ENCODE results near the gene FNDC7.

Gene FNDC7

DNA sequence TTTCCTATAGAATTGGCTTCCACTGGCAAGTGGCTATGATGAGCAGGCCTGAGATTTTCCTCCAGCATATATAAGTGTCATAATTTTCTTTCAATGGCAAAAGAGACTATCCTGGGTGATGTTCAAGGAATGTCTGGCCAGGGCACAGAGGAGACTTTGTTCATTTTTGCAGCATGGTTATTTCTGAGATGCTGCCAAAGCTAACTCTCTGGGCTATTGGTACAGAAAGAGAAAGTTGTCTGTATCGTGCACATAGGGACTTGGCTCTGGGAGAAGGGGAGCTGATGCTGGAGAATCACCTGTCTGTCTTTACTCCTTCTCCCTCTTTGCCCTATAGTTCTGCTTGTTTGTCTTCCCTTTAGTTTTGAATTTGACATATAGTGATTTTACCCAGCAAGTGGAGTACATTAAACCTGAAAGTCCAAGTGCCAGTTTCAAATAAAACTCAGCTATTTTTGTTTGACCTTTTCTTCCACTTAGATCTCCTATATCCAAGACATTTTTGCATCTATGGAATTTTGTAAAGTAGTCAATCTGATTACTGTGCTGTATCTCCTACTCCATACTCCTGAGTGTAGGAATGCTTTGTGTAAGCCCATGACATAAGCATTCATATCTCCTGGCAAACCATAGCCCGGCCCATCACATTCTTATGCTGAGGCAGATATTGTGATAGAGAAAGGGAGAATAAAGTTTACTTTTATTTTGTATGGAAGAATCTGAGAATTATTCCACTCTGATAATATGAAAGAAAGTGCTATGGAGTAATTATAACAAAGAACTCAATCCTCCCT, 3.9 kb downstream of the FNDC7 start:
- DNase-seq: no peak
- Histone ChIP-seq H3K4me1 (ENCODE audit: control insufficient read depth, insufficient read depth, low read length, poor library complexity, severe bottlenecking) (no peaks in the 10 kb centered on the region), H3K36me3 (ENCODE audit: control insufficient read depth, insufficient read depth, low read length) (no peaks in the 10 kb centered on the region), H3K27ac (ENCODE audit: insufficient read depth, low read length, poor library complexity, severe bottlenecking) (no peak overlapping the region), H3K27me3 (replicated peaks; ENCODE audit: control insufficient read depth, insufficient read depth, low read length, poor library complexity, severe bottlenecking) (no peaks in the 10 kb centered on the region), H3K9me3 (ENCODE audit: control insufficient read depth, low read length) (no peaks in the 10 kb centered on the region), H3K4me3 (ENCODE audit: insufficient read depth, low read depth, low read length, poor library complexity, severe bottlenecking) (no peak overlapping the region)

- H3K9me3 ChIP-seq (ENCODE audit: control insufficient read depth, low read length): no peaks in the 10 kb centered on the region
- no peak overlapping the region for H3K27ac ChIP-seq (ENCODE audit: insufficient read depth, low read length, poor library complexity, severe bottlenecking)
- H3K36me3 ChIP-seq (ENCODE audit: control insufficient read depth, insufficient read depth, low read length): no peaks in the 10 kb centered on the region
- DNase-seq: no peak
- H3K4me1 ChIP-seq (ENCODE audit: control insufficient read depth, insufficient read depth, low read length, poor library complexity, severe bottlenecking): no peaks in the 10 kb centered on the region
- no peaks in the 10 kb centered on the region for H3K27me3 ChIP-seq (replicated peaks; ENCODE audit: control insufficient read depth, insufficient read depth, low read length, poor library complexity, severe bottlenecking)
- no peak overlapping the region for H3K4me3 ChIP-seq (ENCODE audit: insufficient read depth, low read depth, low read length, poor library complexity, severe bottlenecking)
Observed at GRCh38 chr1:108717774-108718316, 5.1 kb downstream of the FNDC7 start.

DNA sequence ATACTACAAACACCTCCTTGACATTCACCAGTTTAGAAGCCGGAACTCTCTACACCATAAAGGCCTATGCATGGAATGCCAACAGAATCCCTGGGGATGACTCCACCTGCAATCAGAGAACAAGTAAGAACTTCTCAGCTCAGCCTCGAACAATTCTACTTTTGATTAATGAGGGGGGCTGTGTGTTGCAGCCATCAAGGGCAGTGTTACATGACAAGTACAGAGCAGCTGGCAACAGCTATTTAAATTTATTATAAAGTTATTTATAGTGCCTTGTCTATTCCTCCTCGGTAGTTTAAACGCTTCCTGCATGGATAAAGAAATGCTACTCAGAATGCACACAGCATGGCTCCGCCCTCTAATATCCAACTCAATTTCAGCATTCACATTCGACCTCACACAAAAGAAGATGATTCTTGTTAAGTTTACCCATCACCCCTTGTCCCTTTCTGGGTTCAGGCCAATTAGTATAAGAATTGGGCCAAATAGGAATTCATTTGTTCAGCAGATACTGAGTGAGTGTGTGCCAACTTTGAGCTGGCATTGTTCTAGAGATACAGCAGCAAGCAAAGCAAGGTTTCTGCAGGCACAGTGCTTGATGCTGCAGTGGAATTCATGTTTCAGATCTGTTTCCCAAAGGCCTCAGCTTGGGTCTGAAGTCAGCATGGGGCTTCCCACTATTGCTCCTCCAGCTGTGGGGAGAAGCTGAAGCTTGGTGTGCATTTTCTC, 6.4 kb downstream of the FNDC7 start:
- H3K9me3 ChIP-seq (ENCODE audit: control insufficient read depth, low read length): no peaks in the 10 kb centered on the region
- DNase-seq: no peak
- no peaks in the 10 kb centered on the region for H3K27me3 ChIP-seq (replicated peaks; ENCODE audit: control insufficient read depth, insufficient read depth, low read length, poor library complexity, severe bottlenecking)
- H3K36me3 ChIP-seq (ENCODE audit: control insufficient read depth, insufficient read depth, low read length): no peaks in the 10 kb centered on the region
- no peaks in the 10 kb centered on the region for H3K4me1 ChIP-seq (ENCODE audit: control insufficient read depth, insufficient read depth, low read length, poor library complexity, severe bottlenecking)
- H3K27ac ChIP-seq (ENCODE audit: insufficient read depth, low read length, poor library complexity, severe bottlenecking): no peak overlapping the region
- H3K4me3 ChIP-seq (ENCODE audit: insufficient read depth, low read depth, low read length, poor library complexity, severe bottlenecking): no peak overlapping the region

GRCh38 chr1:108719656-108720435, 7.1 kb downstream of the FNDC7 start:
- Histone ChIP-seq H3K36me3 (ENCODE audit: control insufficient read depth, insufficient read depth, low read length) (no peaks in the 10 kb centered on the region), H3K27me3 (replicated peaks; ENCODE audit: control insufficient read depth, insufficient read depth, low read length, poor library complexity, severe bottlenecking) (no peaks in the 10 kb centered on the region), H3K4me1 (ENCODE audit: control insufficient read depth, insufficient read depth, low read length, poor library complexity, severe bottlenecking) (no peaks in the 10 kb centered on the region), H3K9me3 (ENCODE audit: control insufficient read depth, low read length) (no peaks in the 10 kb centered on the region), H3K27ac (ENCODE audit: insufficient read depth, low read length, poor library complexity, severe bottlenecking) (no peak overlapping the region), H3K4me3 (ENCODE audit: insufficient read depth, low read depth, low read length, poor library complexity, severe bottlenecking) (no peak overlapping the region)
- DNase-seq: no peak

DNA sequence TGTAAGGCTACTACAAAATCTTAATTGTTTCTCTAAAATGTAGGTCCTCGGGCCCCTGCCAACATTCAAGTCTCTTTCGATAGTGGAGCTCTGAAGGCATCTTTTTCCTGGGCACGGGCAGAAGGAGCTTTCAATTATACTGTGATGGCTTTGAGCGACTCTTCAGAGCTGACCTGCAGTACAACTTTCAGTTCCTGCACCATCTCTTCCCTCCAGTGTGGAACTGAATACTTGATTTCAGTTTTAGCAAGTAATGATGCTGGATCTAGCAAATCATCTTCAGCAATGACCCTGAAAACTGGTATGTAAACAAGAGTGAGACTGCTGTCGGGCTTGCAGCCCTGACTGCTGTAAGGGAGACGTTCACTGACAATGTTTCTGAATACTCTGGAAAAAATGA, 9.6 kb downstream of the FNDC7 start:
- no peaks in the 10 kb centered on the region for H3K4me1 ChIP-seq (ENCODE audit: control insufficient read depth, insufficient read depth, low read length, poor library complexity, severe bottlenecking)
- no peak overlapping the region for H3K4me3 ChIP-seq (ENCODE audit: insufficient read depth, low read depth, low read length, poor library complexity, severe bottlenecking)
- no peak for DNase-seq
- H3K36me3 ChIP-seq (ENCODE audit: control insufficient read depth, insufficient read depth, low read length): no peaks in the 10 kb centered on the region
- no peaks in the 10 kb centered on the region for H3K27me3 ChIP-seq (replicated peaks; ENCODE audit: control insufficient read depth, insufficient read depth, low read length, poor library complexity, severe bottlenecking)
- H3K27ac ChIP-seq (ENCODE audit: insufficient read depth, low read length, poor library complexity, severe bottlenecking): no peak overlapping the region
- H3K9me3 ChIP-seq (ENCODE audit: control insufficient read depth, low read length): no peaks in the 10 kb centered on the region

- H3K36me3 ChIP-seq (ENCODE audit: control insufficient read depth, insufficient read depth, low read length): no peaks in the 10 kb centered on the region
- H3K9me3 ChIP-seq (ENCODE audit: control insufficient read depth, low read length): no peaks in the 10 kb centered on the region
- no peak overlapping the region for H3K27ac ChIP-seq (ENCODE audit: insufficient read depth, low read length, poor library complexity, severe bottlenecking)
- no peak overlapping the region for H3K4me3 ChIP-seq (ENCODE audit: insufficient read depth, low read depth, low read length, poor library complexity, severe bottlenecking)
- no peaks in the 10 kb centered on the region for H3K4me1 ChIP-seq (ENCODE audit: control insufficient read depth, insufficient read depth, low read length, poor library complexity, severe bottlenecking)
- DNase-seq: no peak
- no peaks in the 10 kb centered on the region for H3K27me3 ChIP-seq (replicated peaks; ENCODE audit: control insufficient read depth, insufficient read depth, low read length, poor library complexity, severe bottlenecking)
Observed at GRCh38 chr1:108725906-108726305, 13.2 kb downstream of the FNDC7 start.

DNA sequence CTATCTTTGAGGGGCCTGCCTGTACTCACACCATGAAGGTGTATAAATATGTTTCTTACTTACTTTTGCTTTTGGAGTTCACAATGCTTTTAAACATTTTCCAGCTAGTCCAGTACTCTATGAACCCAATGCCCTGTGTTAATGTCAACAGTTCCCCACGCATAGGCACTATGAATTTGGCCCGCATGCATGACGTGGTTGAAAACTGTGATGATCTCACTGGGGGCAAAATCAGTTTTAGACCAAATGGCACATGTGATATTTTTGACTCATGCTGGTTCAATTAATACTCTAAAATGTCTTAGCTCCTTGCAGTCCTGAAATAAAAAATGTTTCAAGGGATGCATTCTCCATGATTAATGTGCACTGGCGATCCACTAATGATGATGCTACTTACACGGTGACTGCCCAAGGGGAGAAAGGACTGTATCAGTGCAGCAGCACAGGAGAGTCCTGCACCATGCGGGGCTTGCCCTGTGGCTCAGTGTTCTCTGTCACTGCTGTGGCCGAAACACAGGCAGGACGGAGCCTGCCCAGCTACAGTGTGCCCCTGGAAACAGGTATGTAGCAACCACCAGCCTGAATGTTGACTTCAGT, 15.7 kb downstream of the FNDC7 start:
- no peak for DNase-seq
- Histone ChIP-seq H3K4me3 (ENCODE audit: insufficient read depth, low read depth, low read length, poor library complexity, severe bottlenecking) (no peak overlapping the region), H3K9me3 (ENCODE audit: control insufficient read depth, low read length) (no peaks in the 10 kb centered on the region), H3K4me1 (ENCODE audit: control insufficient read depth, insufficient read depth, low read length, poor library complexity, severe bottlenecking) (no peaks in the 10 kb centered on the region), H3K27ac (ENCODE audit: insufficient read depth, low read length, poor library complexity, severe bottlenecking) (no peak overlapping the region), H3K27me3 (replicated peaks; ENCODE audit: control insufficient read depth, insufficient read depth, low read length, poor library complexity, severe bottlenecking) (no peaks in the 10 kb centered on the region), H3K36me3 (ENCODE audit: control insufficient read depth, insufficient read depth, low read length) (no peaks in the 10 kb centered on the region)

DNA sequence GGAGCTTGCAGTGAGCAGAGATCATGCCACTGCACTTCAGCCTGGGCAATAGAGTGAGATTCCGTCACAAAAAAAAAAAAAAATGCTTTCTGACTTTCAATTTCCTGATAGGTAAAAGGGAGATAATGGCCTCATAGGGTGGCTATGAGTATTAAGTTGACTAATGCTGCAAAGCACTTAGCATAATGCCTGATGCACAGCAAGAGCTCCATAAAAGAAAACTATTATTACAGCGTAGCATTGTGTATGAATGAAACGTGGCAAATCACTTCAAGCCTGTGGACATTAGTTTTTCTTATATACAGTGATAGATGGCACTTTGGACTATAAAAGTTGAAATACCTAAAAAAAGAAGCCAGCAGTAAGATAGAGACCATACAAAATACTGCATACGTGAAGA, 16.8 kb downstream of the FNDC7 start:
- H3K4me1 ChIP-seq (ENCODE audit: control insufficient read depth, insufficient read depth, low read length, poor library complexity, severe bottlenecking): no peaks in the 10 kb centered on the region
- DNase-seq: no peak
- no peaks in the 10 kb centered on the region for H3K36me3 ChIP-seq (ENCODE audit: control insufficient read depth, insufficient read depth, low read length)
- no peaks in the 10 kb centered on the region for H3K27me3 ChIP-seq (replicated peaks; ENCODE audit: control insufficient read depth, insufficient read depth, low read length, poor library complexity, severe bottlenecking)
- H3K4me3 ChIP-seq (ENCODE audit: insufficient read depth, low read depth, low read length, poor library complexity, severe bottlenecking): no peak overlapping the region
- no peak overlapping the region for H3K27ac ChIP-seq (ENCODE audit: insufficient read depth, low read length, poor library complexity, severe bottlenecking)
- H3K9me3 ChIP-seq (ENCODE audit: control insufficient read depth, low read length): no peaks in the 10 kb centered on the region

DNA sequence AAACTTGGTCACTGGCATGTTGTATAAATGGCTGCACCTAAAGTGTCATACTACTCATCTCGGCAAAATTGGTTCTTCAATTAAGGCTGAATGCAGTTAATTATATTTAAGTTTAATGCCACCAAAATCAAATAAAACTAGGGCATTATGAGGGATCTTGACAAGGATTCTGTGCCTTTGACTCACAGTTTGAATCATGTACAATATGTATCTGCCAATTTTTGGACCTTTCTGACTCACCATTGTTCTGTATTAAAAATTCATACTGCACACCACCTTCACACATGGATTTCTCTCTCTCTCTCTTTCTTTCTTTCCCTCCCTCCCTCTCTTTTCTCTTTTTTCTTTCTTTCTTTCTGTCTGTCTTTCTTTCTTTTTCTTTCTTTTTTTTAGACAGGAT, 19.7 kb downstream of the FNDC7 start:
- Histone ChIP-seq H3K4me3 (ENCODE audit: insufficient read depth, low read depth, low read length, poor library complexity, severe bottlenecking) (no peak overlapping the region), H3K4me1 (ENCODE audit: control insufficient read depth, insufficient read depth, low read length, poor library complexity, severe bottlenecking) (no peaks in the 10 kb centered on the region), H3K36me3 (ENCODE audit: control insufficient read depth, insufficient read depth, low read length) (no peaks in the 10 kb centered on the region), H3K9me3 (ENCODE audit: control insufficient read depth, low read length) (no peaks in the 10 kb centered on the region), H3K27ac (ENCODE audit: insufficient read depth, low read length, poor library complexity, severe bottlenecking) (no peak overlapping the region), H3K27me3 (replicated peaks; ENCODE audit: control insufficient read depth, insufficient read depth, low read length, poor library complexity, severe bottlenecking) (no peaks in the 10 kb centered on the region)
- no peak for DNase-seq
